Astrocyte (in vitro differentiated cells and primary cell): Measurements from ENCODE around the gene ST6GALNAC2. TPM values are rescaled to one million over a fixed set of nuclear protein-coding genes. Genes with fewer than 3 reads are reported as not detected.

Experiments used
- DNase-seq: peaks from one replicate; pipeline ENCODE4 v3.0.0-alpha.2; 2010; ENCODE audit warnings: low read depth
- FAIRE-seq: peaks from 2 replicates; lab custom pipeline; 2011; peaks lifted over from hg19 to GRCh38; lab: Jason Lieb, UNC
- H2AFZ ChIP-seq: 2 replicates; pipeline ENCODE4 v1.6.0; 2012; ENCODE audit warnings: low read depth, low read length, inconsistent platforms
- H3K27ac ChIP-seq: 2 replicates; pipeline ENCODE4 v1.5.1; 2011; ENCODE audit warnings: low read depth, low read length, inconsistent platforms
- H3K27me3 ChIP-seq: 2 replicates; pipeline ENCODE4 v1.6.0; 2011; ENCODE audit warnings: low read length, inconsistent platforms; ENCODE audit not compliant: insufficient read depth
- H3K36me3 ChIP-seq: 2 replicates; pipeline ENCODE4 v1.5.1; 2011; ENCODE audit warnings: low read length, inconsistent platforms; ENCODE audit not compliant: insufficient read depth
- H3K4me1 ChIP-seq: 2 replicates; pipeline ENCODE4 v1.5.1; 2011; ENCODE audit warnings: low read length, inconsistent platforms; ENCODE audit not compliant: insufficient read depth
- H3K4me2 ChIP-seq: 2 replicates; pipeline ENCODE4 v1.6.0; 2012; ENCODE audit warnings: low read length, inconsistent platforms
- H3K4me3 ChIP-seq: 2 replicates; pipeline ENCODE4 v1.5.1; 2011; ENCODE audit warnings: low read depth, mild to moderate bottlenecking, low read length, inconsistent platforms; ENCODE audit not compliant: insufficient read depth
- H3K79me2 ChIP-seq: 2 replicates; pipeline ENCODE4 v1.6.0; 2012; ENCODE audit warnings: mild to moderate bottlenecking, low read length, inconsistent platforms; ENCODE audit not compliant: insufficient read depth
- H3K9ac ChIP-seq: 2 replicates; pipeline ENCODE4 v1.6.0; 2012; ENCODE audit warnings: mild to moderate bottlenecking, low read length, inconsistent platforms
- H3K9me3 ChIP-seq: 2 replicates; pipeline ENCODE4 v1.5.1; 2012; ENCODE audit warnings: low read depth, mild to moderate bottlenecking, low read length, inconsistent platforms; ENCODE audit not compliant: insufficient read depth
- H4K20me1 ChIP-seq: 2 replicates; pipeline ENCODE4 v1.6.0; 2012; ENCODE audit warnings: low read length, inconsistent platforms; ENCODE audit not compliant: insufficient read depth
- H3K27ac Mint-ChIP-seq: one replicate; pipeline ENCODE4 v1.8.0; 2021; ENCODE audit warnings: mild to moderate bottlenecking, mixed read lengths; ENCODE audit not compliant: unreplicated experiment
- H3K27me3 Mint-ChIP-seq: one replicate; pipeline ENCODE4 v1.8.0; 2021; ENCODE audit warnings: low read depth, mixed read lengths; ENCODE audit not compliant: unreplicated experiment
- H3K36me3 Mint-ChIP-seq: one replicate; pipeline ENCODE4 v1.8.0; 2021; ENCODE audit warnings: low read depth, mixed read lengths; ENCODE audit not compliant: unreplicated experiment
- H3K4me1 Mint-ChIP-seq: one replicate; pipeline ENCODE4 v1.8.0; 2021; ENCODE audit warnings: low read depth, mixed read lengths; ENCODE audit not compliant: unreplicated experiment
- H3K4me3 Mint-ChIP-seq: one replicate; pipeline ENCODE4 v1.8.0; 2021; ENCODE audit warnings: mild to moderate bottlenecking, moderate library complexity, mixed read lengths; ENCODE audit not compliant: unreplicated experiment
- H3K9me3 Mint-ChIP-seq: one replicate; pipeline ENCODE4 v1.8.0; 2021; ENCODE audit warnings: mild to moderate bottlenecking, mixed read lengths; ENCODE audit not compliant: unreplicated experiment
- CTCF ChIP-seq: IDR thresholded peaks from 2 replicates; pipeline ENCODE4 v1.5.1; 2011; ENCODE audit warnings: low read depth, mild to moderate bottlenecking, inconsistent platforms, low read length, moderate library complexity; ENCODE audit not compliant: insufficient read depth
- EZH2 ChIP-seq: IDR thresholded peaks from 2 replicates; pipeline ENCODE4 v1.6.1; 2012; ENCODE audit warnings: mild to moderate bottlenecking, low read length, inconsistent platforms; ENCODE audit not compliant: insufficient read depth
- total RNA-seq: library from RNA; stranded (reverse); gene quantifications from 2 replicates; pipeline ENCODE4 v1.2.1, GENCODE V29; 2021

The ST6GALNAC2 gene
- total RNA-seq, 1 donor from 2014 or later = 0.79 TPM

GRCh38 chr17:76549215-76549518, 36.5 kb downstream of the ST6GALNAC2 start:
- Histone ChIP-seq H3K9ac (no peak overlapping the region), H3K27me3 (no peaks in the 10 kb centered on the region), H3K9me3 (no peaks in the 10 kb centered on the region), H3K4me3 (no peak overlapping the region), H3K4me1 (peaks cover 36% of the 10 kb centered on the region), H3K79me2 (no peaks in the 10 kb centered on the region), H3K4me2 (no peak overlapping the region), H3K27ac (no peak overlapping the region), H4K20me1 (no peaks in the 10 kb centered on the region), H3K36me3 (no peaks in the 10 kb centered on the region), H2AFZ (no peak overlapping the region)
- DNase-seq (no peak), FAIRE-seq (no peak)
- Mint-ChIP-seq H3K36me3 (peaks cover 2% of the 10 kb centered on the region), H3K4me1 (peaks cover 27% of the 10 kb centered on the region), H3K27me3 (peaks cover 13% of the 10 kb centered on the region), H3K27ac (no peak overlapping the region), H3K4me3 (no peak overlapping the region), H3K9me3 (no peaks in the 10 kb centered on the region)
- TF ChIP-seq CTCF (no peak), EZH2 (no peak)

- FAIRE-seq = no peak
- H3K4me1 Mint-ChIP-seq = peaks cover 33% of the 10 kb centered on the region
- no peak overlapping the region for H3K4me3 ChIP-seq
- DNase-seq = no peak
- H3K36me3 ChIP-seq = no peaks in the 10 kb centered on the region
- H2AFZ ChIP-seq = no peak overlapping the region
- H3K27me3 ChIP-seq = peaks cover 3% of the 10 kb centered on the region
- peaks cover 17% of the 10 kb centered on the region for H3K27me3 Mint-ChIP-seq
- TF ChIP-seq CTCF = no peak
- no peaks in the 10 kb centered on the region for H3K79me2 ChIP-seq
- H3K9me3 ChIP-seq = no peaks in the 10 kb centered on the region
- no peaks in the 10 kb centered on the region for H4K20me1 ChIP-seq
- H3K4me1 ChIP-seq = peaks cover 40% of the 10 kb centered on the region
- H3K9ac ChIP-seq = no peak overlapping the region
- H3K9me3 Mint-ChIP-seq = no peaks in the 10 kb centered on the region
- no peak overlapping the region for H3K27ac ChIP-seq
- H3K4me2 ChIP-seq = no peak overlapping the region
- H3K4me3 Mint-ChIP-seq = no peak overlapping the region
- H3K36me3 Mint-ChIP-seq = peaks cover 2% of the 10 kb centered on the region
- H3K27ac Mint-ChIP-seq = no peak overlapping the region
Observed at GRCh38 chr17:76548378-76549214, 37.1 kb downstream of the ST6GALNAC2 start.

- Histone ChIP-seq H3K4me3 (no peak overlapping the region), H3K4me2 (peak overlapping the region; percentile 76), H3K9ac (peak overlapping the region; percentile 11), H3K36me3 (no peaks in the 10 kb centered on the region), H2AFZ (no peak overlapping the region), H3K27me3 (peaks cover 7% of the 10 kb centered on the region), H4K20me1 (no peaks in the 10 kb centered on the region), H3K9me3 (no peaks in the 10 kb centered on the region), H3K4me1 (peaks cover 40% of the 10 kb centered on the region), H3K79me2 (no peaks in the 10 kb centered on the region), H3K27ac (no peak overlapping the region)
- TF ChIP-seq EZH2 (no peak), CTCF (no peak)
- H3K27ac Mint-ChIP-seq = no peak overlapping the region
- FAIRE-seq = peak; percentile 50
- peaks cover 33% of the 10 kb centered on the region for H3K4me1 Mint-ChIP-seq
- H3K4me3 Mint-ChIP-seq = no peak overlapping the region
- DNase-seq = no peak
- H3K9me3 Mint-ChIP-seq = no peaks in the 10 kb centered on the region
- peaks cover 18% of the 10 kb centered on the region for H3K27me3 Mint-ChIP-seq
- H3K36me3 Mint-ChIP-seq = peaks cover 2% of the 10 kb centered on the region
Observed at GRCh38 chr17:76547642-76548202, 37.9 kb downstream of the ST6GALNAC2 start.
